ENCODE data around the gene PLCXD3.

- TF ChIP-seq CTCF (conservative IDR thresholded peaks at IDR 0.05; ENCODE audit: low read length) (no peak), EZH2phosphoT487 (IDR thresholded peaks at IDR 0.05; ENCODE audit: borderline replicate concordance) (no peak)
These were observed 247.1 kb downstream of the PLCXD3 start for GRCh38 chr5:41263335-41263734.
